GM12878 (cell line): Measurements from ENCODE around the gene NUDT22. TPM values are rescaled to one million over a fixed set of nuclear protein-coding genes. Genes with fewer than 3 reads are reported as not detected.

Experiments
- BHLHE40 ChIP-seq, 2 experiments: fragments of 450-650 bp in 1 of 2; IDR thresholded peaks; 2 replicates each; pipeline ENCODE4 v1.6.1; 2011 to 2017; ENCODE audit warnings: low read depth in 2 of 2, borderline replicate concordance in 1 of 2, improper control_type of control experiment in 1 of 2, low read length in 1 of 2, mild to moderate bottlenecking in 1 of 2
- ELK1 ChIP-seq: IDR thresholded peaks from 2 replicates; pipeline ENCODE4 v1.6.1; 2012; ENCODE audit warnings: low read depth, low read length, improper control_type of control experiment
- HCFC1 ChIP-seq: fragments of 150-350 bp; IDR thresholded peaks from 2 replicates; pipeline ENCODE4 v1.6.1; 2014; ENCODE audit warnings: low read length
- MYC ChIP-seq: IDR thresholded peaks from 2 replicates; pipeline ENCODE4 v1.6.1; 2011; ENCODE audit warnings: mild to moderate bottlenecking, low read length, moderate library complexity, inconsistent platforms; ENCODE audit not compliant: insufficient read depth, insufficient replicate concordance, insufficient read length, severe bottlenecking
- NFYB ChIP-seq: IDR thresholded peaks from 2 replicates; pipeline ENCODE4 v1.6.1; 2011; ENCODE audit warnings: low read depth, mild to moderate bottlenecking, low read length, improper control_type of control experiment, moderate library complexity; ENCODE audit not compliant: insufficient read depth
- PBX3 ChIP-seq: IDR thresholded peaks from 2 replicates; pipeline ENCODE4 v1.6.1; 2011; ENCODE audit warnings: mild to moderate bottlenecking, low read depth, low read length, moderate library complexity; ENCODE audit not compliant: insufficient replicate concordance
- REST ChIP-seq: IDR thresholded peaks from 2 replicates; pipeline ENCODE4 v1.6.1; 2012; ENCODE audit warnings: mild to moderate bottlenecking, low read depth, low read length
- SIX5 ChIP-seq: IDR thresholded peaks from 2 replicates; pipeline ENCODE4 v1.6.1; 2011; ENCODE audit warnings: mild to moderate bottlenecking, low read depth, low read length, moderate library complexity; ENCODE audit not compliant: severe bottlenecking
- polyA plus RNA-seq, 11 experiments: library from polyadenylated mRNA; depleted of rRNA in 4 of 11; unstranded in 6 of 11; stranded (reverse) in 5 of 11; fragments of >200 nt; fragmentation: Nextera tagmentation in 4 of 11; fragmentation: Illumina TruSeq in 1 of 11; extraction: Ambion mirVana in 4 of 11; extraction: Trizol in 1 of 11; gene quantifications; 1 replicate in 1 of 11; 2 replicates in 10 of 11; pipeline versions ENCODE4 v1.2.1 to v1.2.3, GENCODE V29; 2011 to 2016; ENCODE audit warnings: inconsistent platforms in 2 of 11, missing spikeins in 2 of 11, low read depth in 1 of 11
- total RNA-seq, 4 experiments: library from RNA; depleted of rRNA in 3 of 4; stranded (reverse); fragments of >200 nt in 3 of 4; fragmentation: Illumina TruSeq in 1 of 4; extraction: Trizol in 1 of 4; gene quantifications; 2 replicates each; pipeline versions ENCODE4 v1.2.1 to v1.2.3, GENCODE V29; 2013 to 2021

Gene NUDT22
- total and polyA plus RNA-seq, 10 of the 15 experiments (the other 5 are each of a cell fraction or from before 2014, with no cell fraction given): 6.7 to 115 (median 64.7) TPM

GRCh38 chr11:64185693-64186491 is 40.2 kb upstream of the NUDT22 start, which contains the start of gene STIP1 (continued):
- peak; percentile 73 for TF ChIP-seq MYC
- TF ChIP-seq BHLHE40 (IDR thresholded peaks at IDR 0.05; ENCODE audit: borderline replicate concordance in 1 of 2, low read depth in 2 of 2, low read length in 1 of 2): peak; percentile 71 to 86
- peak; percentile 44; the same call in 1 of the 2 replicates for TF ChIP-seq HCFC1
- TF ChIP-seq SIX5: peak; percentile 32
- TF ChIP-seq PBX3: peak; percentile 97
- 0 out of 2 replicates have a peak, but pooled peaks have one; percentile 18 for TF ChIP-seq REST
- no peak for TF ChIP-seq ELK1
- TF ChIP-seq NFYB: peak; percentile 100
